Prostate gland (tissue), 2 donors: ENCODE data around the gene ALG1.

Experiments used
- CTCF ChIP-seq, 4 experiments: fragments of 200-600 bp in 2 of 4; fragments of 450-650 bp in 2 of 4; sonication (generic) in 2 of 4; IDR thresholded peaks; 1 replicate in 3 of 4; 2 replicates in 1 of 4; pipeline ENCODE4 v1.5.1; 2016 to 2019; ENCODE audit warnings: antibody characterized with exemption in 4 of 4, mild to moderate bottlenecking in 2 of 4, moderate library complexity in 2 of 4
- POLR2A ChIP-seq: fragments of 450-650 bp; IDR thresholded peaks from one replicate; pipeline ENCODE4 v1.6.1; 2016; ENCODE audit warnings: antibody characterized with exemption, mild to moderate bottlenecking
- POLR2AphosphoS5 ChIP-seq: sonication (generic); formaldehyde crosslinking; IDR thresholded peaks from one replicate; pipeline ENCODE4 v1.6.1; 2017; ENCODE audit warnings: antibody characterized with exemption

- no peak for TF ChIP-seq CTCF (IDR thresholded peaks at IDR 0.05)
- no peak for TF ChIP-seq POLR2A
- TF ChIP-seq POLR2AphosphoS5, result no peak
Observed at GRCh38 chr16:5034167-5034523, 37.5 kb upstream of the ALG1 start.
